HAP-1 (cell line): Measurements from ENCODE around the gene HNRNPA3.

ENCODE experiments used
- DNase-seq, 2 experiments: peaks; one replicate each; pipeline ENCODE4 v3.0.0-alpha.2; 2016 to 2020; ENCODE audit warnings: low spot score in 2 of 2
- H3K27me3 ChIP-seq: fragments of 250-450 bp; sonication (Bioruptor Pico); 2 replicates; pipeline ENCODE4 v1.5.1; 2020; ENCODE audit warnings: low read depth, mild to moderate bottlenecking, moderate library complexity
- H3K36me3 ChIP-seq: fragments of 250-450 bp; sonication (Bioruptor Pico); replicated peaks from 2 replicates; pipeline ENCODE4 v1.5.1; 2020; ENCODE audit warnings: mild to moderate bottlenecking
- H3K4me1 ChIP-seq: fragments of 250-450 bp; sonication (Bioruptor Pico); 2 replicates; pipeline ENCODE4 v1.5.1; 2020; ENCODE audit warnings: mild to moderate bottlenecking
- H3K4me3 ChIP-seq: fragments of 250-450 bp; sonication (Bioruptor Pico); 2 replicates; pipeline ENCODE4 v1.5.1; 2020; ENCODE audit warnings: mild to moderate bottlenecking, moderate library complexity
- H3K9me3 ChIP-seq: fragments of 250-450 bp; sonication (Bioruptor Pico); 2 replicates; pipeline ENCODE4 v1.5.1; 2020; ENCODE audit warnings: mild to moderate bottlenecking, moderate library complexity
- in situ Hi-C: fragments of 300-500 bp; cut with MboI; formaldehyde crosslinking; loops from 3 replicates; pipeline ENCODE4 v1.14.3; 2020; ENCODE audit warnings: low sequenced_read_pairs, inconsistent platforms, mixed read lengths

Gene HNRNPA3

GRCh38 chr2:177212106-177212890, at the start of gene HNRNPA3:
TSS of gene HNRNPA3 (plus strand) at chr2:177212794. CDS start at chr2:177212800, 6 bp downstream.
- Histone ChIP-seq H3K4me1 (peaks cover 15% of the 10 kb centered on the region), H3K4me3 (peak within 1 kb of the TSS; percentile 82), H3K36me3 (peaks cover 41% of the 10 kb centered on the region), H3K27me3 (no peaks in the 10 kb centered on the region), H3K9me3 (no peaks in the 10 kb centered on the region)
- peak; percentile 93 to 99 for DNase-seq
- in situ Hi-C loops, result loop anchor here (5.0 kb wide), 1 partner anchor 45 kb away; no protein-coding TSS in a partner anchor

GRCh38 chr2:177164131-177164530, 48.5 kb upstream of the HNRNPA3 start:
- Histone ChIP-seq H3K27me3 (peaks cover 8% of the 10 kb centered on the region; the same call in 1 of the 2 replicates), H3K9me3 (no peaks in the 10 kb centered on the region), H3K4me3 (no peak overlapping the region), H3K36me3 (no peaks in the 10 kb centered on the region), H3K4me1 (peaks cover 27% of the 10 kb centered on the region)
- DNase-seq, result no peak
- in situ Hi-C loops, result loop anchor here (10.0 kb wide), 2 partner anchors 251 to 601 kb away; no protein-coding TSS in a partner anchor

GRCh38 chr2:177164584-177165052, 48.0 kb upstream of the HNRNPA3 start:
- peaks cover 8% of the 10 kb centered on the region; the same call in 1 of the 2 replicates for H3K27me3 ChIP-seq
- DNase-seq, result peak; percentile 79 to 89
- peaks cover 27% of the 10 kb centered on the region for H3K4me1 ChIP-seq
- in situ Hi-C loops, result loop anchor here (5.0 to 10.0 kb wide), 4 partner anchors 48 to 600 kb away; partner anchors contain the start of gene HNRNPA3
- H3K9me3 ChIP-seq, result no peaks in the 10 kb centered on the region
- no peak overlapping the region for H3K4me3 ChIP-seq
- H3K36me3 ChIP-seq, result no peaks in the 10 kb centered on the region

GRCh38 chr2:177165061-177165583, 47.5 kb upstream of the HNRNPA3 start:
- no peaks in the 10 kb centered on the region for H3K36me3 ChIP-seq
- H3K9me3 ChIP-seq, result no peaks in the 10 kb centered on the region
- peaks cover 8% of the 10 kb centered on the region; the same call in 1 of the 2 replicates for H3K27me3 ChIP-seq
- in situ Hi-C loops, result loop anchor here (5.0 to 10.0 kb wide), 4 partner anchors 47 to 600 kb away; partner anchors contain the start of gene HNRNPA3
- no peak for DNase-seq
- H3K4me1 ChIP-seq, result peaks cover 31% of the 10 kb centered on the region
- no peak overlapping the region for H3K4me3 ChIP-seq

- Histone ChIP-seq H3K36me3 (no peaks in the 10 kb centered on the region), H3K4me1 (peaks cover 34% of the 10 kb centered on the region)
- DNase-seq, result peak; percentile 74 to 91
Observed at GRCh38 chr2:177165721-177166711, 46.6 kb upstream of the HNRNPA3 start.

GRCh38 chr2:177169810-177170514, 42.6 kb upstream of the HNRNPA3 start:
- Histone ChIP-seq H3K4me1 (peaks cover 27% of the 10 kb centered on the region), H3K4me3 (no peak overlapping the region), H3K9me3 (no peaks in the 10 kb centered on the region), H3K36me3 (no peaks in the 10 kb centered on the region), H3K27me3 (no peaks in the 10 kb centered on the region)
- peak; percentile 66 to 77 for DNase-seq
- in situ Hi-C loops, result loop anchor here (5.0 to 10.0 kb wide), 4 partner anchors 42 to 595 kb away; partner anchors contain the start of gene HNRNPA3

More at GRCh38 chr2:177165721-177166711, 46.6 kb upstream of the HNRNPA3 start:
- Histone ChIP-seq H3K9me3 (no peaks in the 10 kb centered on the region), H3K27me3 (peaks cover 3% of the 10 kb centered on the region; the same call in 1 of the 2 replicates), H3K4me3 (no peak overlapping the region)
- in situ Hi-C loops, result loop anchor here (5.0 to 10.0 kb wide), 4 partner anchors 46 to 599 kb away; partner anchors contain the start of gene HNRNPA3

- Histone ChIP-seq H3K27me3 (no peaks in the 10 kb centered on the region), H3K9me3 (no peaks in the 10 kb centered on the region), H3K4me3 (no peak overlapping the region), H3K4me1 (peaks cover 13% of the 10 kb centered on the region), H3K36me3 (no peaks in the 10 kb centered on the region)
- DNase-seq, result no peak
- in situ Hi-C loops, result no loop called here
Observed at GRCh38 chr2:177171418-177171865, 41.2 kb upstream of the HNRNPA3 start.

GRCh38 chr2:177172034-177172880, 40.3 kb upstream of the HNRNPA3 start:
- no peaks in the 10 kb centered on the region for H3K9me3 ChIP-seq
- in situ Hi-C loops, result no loop called here
- no peak for DNase-seq

GRCh38 chr2:177174486-177174885, 38.1 kb upstream of the HNRNPA3 start:
- Histone ChIP-seq H3K9me3 (no peaks in the 10 kb centered on the region), H3K4me3 (no peak overlapping the region), H3K36me3 (no peaks in the 10 kb centered on the region), H3K27me3 (no peaks in the 10 kb centered on the region), H3K4me1 (peaks cover 6% of the 10 kb centered on the region; the same call in 1 of the 2 replicates)
- in situ Hi-C loops, result no loop called here
- no peak for DNase-seq

More at GRCh38 chr2:177172034-177172880, 40.3 kb upstream of the HNRNPA3 start:
- Histone ChIP-seq H3K4me3 (no peak overlapping the region), H3K4me1 (peaks cover 6% of the 10 kb centered on the region; the same call in 1 of the 2 replicates), H3K27me3 (no peaks in the 10 kb centered on the region), H3K36me3 (no peaks in the 10 kb centered on the region)

GRCh38 chr2:177175917-177176668, 36.5 kb upstream of the HNRNPA3 start:
- no peaks in the 10 kb centered on the region for H3K9me3 ChIP-seq
- in situ Hi-C loops, result no loop called here
- no peaks in the 10 kb centered on the region for H3K27me3 ChIP-seq
- H3K4me1 ChIP-seq, result no peaks in the 10 kb centered on the region
- no peak for DNase-seq
- H3K4me3 ChIP-seq, result no peak overlapping the region
- no peaks in the 10 kb centered on the region for H3K36me3 ChIP-seq

- no peak for DNase-seq
- Histone ChIP-seq H3K4me1 (no peaks in the 10 kb centered on the region), H3K36me3 (no peaks in the 10 kb centered on the region), H3K9me3 (no peaks in the 10 kb centered on the region), H3K4me3 (no peak overlapping the region), H3K27me3 (no peaks in the 10 kb centered on the region)
- in situ Hi-C loops, result no loop called here
Observed at GRCh38 chr2:177178797-177179196, 33.8 kb upstream of the HNRNPA3 start.
